Measurements from ENCODE around the gene CBX1. TPM values are rescaled to one million over a fixed set of nuclear protein-coding genes. Genes with fewer than 3 reads are reported as not detected.

CBX1 gene
- total and polyA plus RNA-seq, 2 of the 13 experiments (the other 11 are each of a cell fraction or from before 2014, with no cell fraction given), result 17.8 to 108 TPM

DNA sequence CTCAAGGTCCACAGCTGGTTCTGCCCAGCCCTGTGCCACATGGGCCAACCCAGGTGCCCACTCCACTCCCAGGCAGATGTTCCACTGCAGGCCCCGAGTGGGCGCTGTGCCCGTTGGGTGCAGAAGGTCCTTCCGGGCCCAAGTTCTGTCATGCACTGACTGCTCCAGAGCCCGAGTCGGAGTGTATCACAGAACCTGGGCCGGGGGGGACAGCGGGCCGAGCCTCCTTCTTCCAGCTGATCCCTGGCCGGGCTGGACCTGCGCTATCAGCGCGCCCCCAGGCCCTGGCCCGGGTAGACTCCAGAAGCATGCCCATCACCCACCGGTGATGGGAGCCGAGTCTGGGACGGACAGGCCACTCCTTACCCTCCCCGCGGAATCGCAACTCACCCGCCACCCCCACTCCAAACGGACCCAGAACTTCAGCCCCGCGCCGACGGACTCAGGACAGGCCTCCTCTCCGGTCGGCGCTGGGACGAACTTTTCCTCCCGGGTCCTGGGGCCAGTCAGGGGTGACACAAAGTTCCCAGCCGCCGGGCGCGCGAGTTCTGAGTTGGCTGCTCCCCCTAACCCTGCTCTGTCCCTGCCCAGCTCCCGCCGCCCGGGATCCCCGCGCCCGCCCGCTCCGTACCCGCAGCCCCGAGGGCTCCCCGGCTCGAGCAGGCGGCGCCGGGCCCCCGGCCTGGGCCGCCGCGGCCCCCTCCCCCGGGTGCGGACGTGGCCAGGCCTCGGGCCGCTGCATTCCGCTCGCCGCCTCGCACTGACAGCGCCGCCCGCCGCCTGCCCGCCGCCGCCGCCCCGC, 64.0 kb downstream of the CBX1 start, which contains the start of gene COPZ2 (continued):
- TF ChIP-seq, protein P1, sequence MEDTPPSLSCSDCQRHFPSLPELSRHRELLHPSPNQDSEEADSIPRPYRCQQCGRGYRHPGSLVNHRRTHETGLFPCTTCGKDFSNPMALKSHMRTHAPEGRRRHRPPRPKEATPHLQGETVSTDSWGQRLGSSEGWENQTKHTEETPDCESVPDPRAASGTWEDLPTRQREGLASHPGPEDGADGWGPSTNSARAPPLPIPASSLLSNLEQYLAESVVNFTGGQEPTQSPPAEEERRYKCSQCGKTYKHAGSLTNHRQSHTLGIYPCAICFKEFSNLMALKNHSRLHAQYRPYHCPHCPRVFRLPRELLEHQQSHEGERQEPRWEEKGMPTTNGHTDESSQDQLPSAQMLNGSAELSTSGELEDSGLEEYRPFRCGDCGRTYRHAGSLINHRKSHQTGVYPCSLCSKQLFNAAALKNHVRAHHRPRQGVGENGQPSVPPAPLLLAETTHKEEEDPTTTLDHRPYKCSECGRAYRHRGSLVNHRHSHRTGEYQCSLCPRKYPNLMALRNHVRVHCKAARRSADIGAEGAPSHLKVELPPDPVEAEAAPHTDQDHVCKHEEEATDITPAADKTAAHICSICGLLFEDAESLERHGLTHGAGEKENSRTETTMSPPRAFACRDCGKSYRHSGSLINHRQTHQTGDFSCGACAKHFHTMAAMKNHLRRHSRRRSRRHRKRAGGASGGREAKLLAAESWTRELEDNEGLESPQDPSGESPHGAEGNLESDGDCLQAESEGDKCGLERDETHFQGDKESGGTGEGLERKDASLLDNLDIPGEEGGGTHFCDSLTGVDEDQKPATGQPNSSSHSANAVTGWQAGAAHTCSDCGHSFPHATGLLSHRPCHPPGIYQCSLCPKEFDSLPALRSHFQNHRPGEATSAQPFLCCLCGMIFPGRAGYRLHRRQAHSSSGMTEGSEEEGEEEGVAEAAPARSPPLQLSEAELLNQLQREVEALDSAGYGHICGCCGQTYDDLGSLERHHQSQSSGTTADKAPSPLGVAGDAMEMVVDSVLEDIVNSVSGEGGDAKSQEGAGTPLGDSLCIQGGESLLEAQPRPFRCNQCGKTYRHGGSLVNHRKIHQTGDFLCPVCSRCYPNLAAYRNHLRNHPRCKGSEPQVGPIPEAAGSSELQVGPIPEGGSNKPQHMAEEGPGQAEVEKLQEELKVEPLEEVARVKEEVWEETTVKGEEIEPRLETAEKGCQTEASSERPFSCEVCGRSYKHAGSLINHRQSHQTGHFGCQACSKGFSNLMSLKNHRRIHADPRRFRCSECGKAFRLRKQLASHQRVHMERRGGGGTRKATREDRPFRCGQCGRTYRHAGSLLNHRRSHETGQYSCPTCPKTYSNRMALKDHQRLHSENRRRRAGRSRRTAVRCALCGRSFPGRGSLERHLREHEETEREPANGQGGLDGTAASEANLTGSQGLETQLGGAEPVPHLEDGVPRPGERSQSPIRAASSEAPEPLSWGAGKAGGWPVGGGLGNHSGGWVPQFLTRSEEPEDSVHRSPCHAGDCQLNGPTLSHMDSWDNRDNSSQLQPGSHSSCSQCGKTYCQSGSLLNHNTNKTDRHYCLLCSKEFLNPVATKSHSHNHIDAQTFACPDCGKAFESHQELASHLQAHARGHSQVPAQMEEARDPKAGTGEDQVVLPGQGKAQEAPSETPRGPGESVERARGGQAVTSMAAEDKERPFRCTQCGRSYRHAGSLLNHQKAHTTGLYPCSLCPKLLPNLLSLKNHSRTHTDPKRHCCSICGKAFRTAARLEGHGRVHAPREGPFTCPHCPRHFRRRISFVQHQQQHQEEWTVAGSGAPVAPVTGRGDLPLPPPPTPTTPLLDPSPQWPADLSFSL (CRISPR knock-in tag; IDR thresholded peaks at IDR 0.05), result no peak
- TF ChIP-seq DMAP1 (CRISPR knock-in tag; IDR thresholded peaks at IDR 0.05), result 0 out of 2 replicates have a peak, but pooled peaks have one; percentile 27
- no peak for TF ChIP-seq ZNF263 (CRISPR knock-in tag; IDR thresholded peaks at IDR 0.05)
- TF ChIP-seq, protein P2, sequence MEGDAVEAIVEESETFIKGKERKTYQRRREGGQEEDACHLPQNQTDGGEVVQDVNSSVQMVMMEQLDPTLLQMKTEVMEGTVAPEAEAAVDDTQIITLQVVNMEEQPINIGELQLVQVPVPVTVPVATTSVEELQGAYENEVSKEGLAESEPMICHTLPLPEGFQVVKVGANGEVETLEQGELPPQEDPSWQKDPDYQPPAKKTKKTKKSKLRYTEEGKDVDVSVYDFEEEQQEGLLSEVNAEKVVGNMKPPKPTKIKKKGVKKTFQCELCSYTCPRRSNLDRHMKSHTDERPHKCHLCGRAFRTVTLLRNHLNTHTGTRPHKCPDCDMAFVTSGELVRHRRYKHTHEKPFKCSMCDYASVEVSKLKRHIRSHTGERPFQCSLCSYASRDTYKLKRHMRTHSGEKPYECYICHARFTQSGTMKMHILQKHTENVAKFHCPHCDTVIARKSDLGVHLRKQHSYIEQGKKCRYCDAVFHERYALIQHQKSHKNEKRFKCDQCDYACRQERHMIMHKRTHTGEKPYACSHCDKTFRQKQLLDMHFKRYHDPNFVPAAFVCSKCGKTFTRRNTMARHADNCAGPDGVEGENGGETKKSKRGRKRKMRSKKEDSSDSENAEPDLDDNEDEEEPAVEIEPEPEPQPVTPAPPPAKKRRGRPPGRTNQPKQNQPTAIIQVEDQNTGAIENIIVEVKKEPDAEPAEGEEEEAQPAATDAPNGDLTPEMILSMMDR (CRISPR knock-in tag; IDR thresholded peaks at IDR 0.05), result peak; percentile 85
- TF ChIP-seq ZNF878 (CRISPR knock-in tag; IDR thresholded peaks at IDR 0.05), result no peak
- no peak for TF ChIP-seq ZNF224 (CRISPR knock-in tag; IDR thresholded peaks at IDR 0.05)
- 0 out of 2 replicates have a peak, but pooled peaks have one; percentile 70 for TF ChIP-seq KLF13 (CRISPR knock-in tag; IDR thresholded peaks at IDR 0.05)
- TF ChIP-seq, protein P3, sequence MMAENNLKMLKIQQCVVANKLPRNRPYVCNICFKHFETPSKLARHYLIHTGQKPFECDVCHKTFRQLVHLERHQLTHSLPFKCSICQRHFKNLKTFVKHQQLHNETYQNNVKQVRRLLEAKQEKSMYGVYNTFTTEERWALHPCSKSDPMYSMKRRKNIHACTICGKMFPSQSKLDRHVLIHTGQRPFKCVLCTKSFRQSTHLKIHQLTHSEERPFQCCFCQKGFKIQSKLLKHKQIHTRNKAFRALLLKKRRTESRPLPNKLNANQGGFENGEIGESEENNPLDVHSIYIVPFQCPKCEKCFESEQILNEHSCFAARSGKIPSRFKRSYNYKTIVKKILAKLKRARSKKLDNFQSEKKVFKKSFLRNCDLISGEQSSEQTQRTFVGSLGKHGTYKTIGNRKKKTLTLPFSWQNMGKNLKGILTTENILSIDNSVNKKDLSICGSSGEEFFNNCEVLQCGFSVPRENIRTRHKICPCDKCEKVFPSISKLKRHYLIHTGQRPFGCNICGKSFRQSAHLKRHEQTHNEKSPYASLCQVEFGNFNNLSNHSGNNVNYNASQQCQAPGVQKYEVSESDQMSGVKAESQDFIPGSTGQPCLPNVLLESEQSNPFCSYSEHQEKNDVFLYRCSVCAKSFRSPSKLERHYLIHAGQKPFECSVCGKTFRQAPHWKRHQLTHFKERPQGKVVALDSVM (CRISPR knock-in tag; IDR thresholded peaks at IDR 0.05), result 0 out of 2 replicates have a peak, but pooled peaks have one; percentile 33
- no peak for TF ChIP-seq PHF21A (CRISPR knock-in tag; IDR thresholded peaks at IDR 0.05)
- TF ChIP-seq ZBTB10 (CRISPR knock-in tag; IDR thresholded peaks at IDR 0.05; ENCODE audit: borderline replicate concordance), result no peak
- no peak for TF ChIP-seq ZBTB38 (CRISPR knock-in tag; IDR thresholded peaks at IDR 0.05)
- TF ChIP-seq ZBTB25 (CRISPR knock-in tag; IDR thresholded peaks at IDR 0.05), result no peak
- no peak for TF ChIP-seq ZNF772 (CRISPR knock-in tag; IDR thresholded peaks at IDR 0.05)
- no peak for TF ChIP-seq PAF1 (CRISPR knock-in tag; IDR thresholded peaks at IDR 0.05)
